Measurements from ENCODE around the gene MZF1. TPM values are rescaled to one million over a fixed set of nuclear protein-coding genes. Genes with fewer than 3 reads are reported as not detected.

Gene MZF1
- total and polyA plus RNA-seq, 2 donors: 9.0 to 24.7 TPM

DNA sequence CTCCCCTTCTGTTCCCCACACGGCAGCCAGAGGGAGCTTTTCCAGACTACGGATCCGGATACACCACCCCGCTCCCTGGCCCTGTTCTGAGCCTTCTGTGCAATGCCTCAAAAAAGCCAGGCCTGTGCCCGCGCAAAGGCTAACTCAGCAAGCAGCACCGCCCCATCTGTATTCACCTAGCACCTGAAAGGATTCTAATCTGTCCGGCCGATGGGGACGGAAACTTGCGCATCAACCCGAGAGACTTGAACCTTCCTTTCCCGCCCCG, 54.1 kb downstream of the MZF1 start:
- peak in 4 of 9 donors; percentile 50 to 80 (median 60) for DNase-seq (ENCODE audit: low read depth in 6 of 9, low spot score in 9 of 9)
- Histone ChIP-seq H3K4me3 (ENCODE audit: low read length in 2 of 2) (peak overlapping the region; percentile 62 to 69), H3K9me3 (ENCODE audit: control insufficient read depth in 2 of 2, insufficient read depth in 1 of 2, low read length in 1 of 2) (peaks cover 2 to 4% of the 10 kb centered on the region in 2 donors), H3K36me3 (ENCODE audit: control insufficient read depth in 2 of 2, insufficient read depth in 2 of 2, low read length in 1 of 2) (peaks cover 18 to 21% of the 10 kb centered on the region in 2 donors), H3K27me3 (ENCODE audit: control insufficient read depth in 2 of 2, insufficient read depth in 1 of 2, low read length in 1 of 2) (no peaks in the 10 kb centered on the region), H3K4me1 (ENCODE audit: control insufficient read depth in 2 of 2, insufficient read depth in 2 of 2, low read length in 2 of 2) (peaks cover 12 to 30% of the 10 kb centered on the region in 2 donors), H3K27ac (ENCODE audit: low read depth in 1 of 2, low read length in 1 of 2) (peak overlapping the region; percentile 96 to 97)
- WGBS: under 1% methylated on average over 14 of the region's 14 CpGs

DNA sequence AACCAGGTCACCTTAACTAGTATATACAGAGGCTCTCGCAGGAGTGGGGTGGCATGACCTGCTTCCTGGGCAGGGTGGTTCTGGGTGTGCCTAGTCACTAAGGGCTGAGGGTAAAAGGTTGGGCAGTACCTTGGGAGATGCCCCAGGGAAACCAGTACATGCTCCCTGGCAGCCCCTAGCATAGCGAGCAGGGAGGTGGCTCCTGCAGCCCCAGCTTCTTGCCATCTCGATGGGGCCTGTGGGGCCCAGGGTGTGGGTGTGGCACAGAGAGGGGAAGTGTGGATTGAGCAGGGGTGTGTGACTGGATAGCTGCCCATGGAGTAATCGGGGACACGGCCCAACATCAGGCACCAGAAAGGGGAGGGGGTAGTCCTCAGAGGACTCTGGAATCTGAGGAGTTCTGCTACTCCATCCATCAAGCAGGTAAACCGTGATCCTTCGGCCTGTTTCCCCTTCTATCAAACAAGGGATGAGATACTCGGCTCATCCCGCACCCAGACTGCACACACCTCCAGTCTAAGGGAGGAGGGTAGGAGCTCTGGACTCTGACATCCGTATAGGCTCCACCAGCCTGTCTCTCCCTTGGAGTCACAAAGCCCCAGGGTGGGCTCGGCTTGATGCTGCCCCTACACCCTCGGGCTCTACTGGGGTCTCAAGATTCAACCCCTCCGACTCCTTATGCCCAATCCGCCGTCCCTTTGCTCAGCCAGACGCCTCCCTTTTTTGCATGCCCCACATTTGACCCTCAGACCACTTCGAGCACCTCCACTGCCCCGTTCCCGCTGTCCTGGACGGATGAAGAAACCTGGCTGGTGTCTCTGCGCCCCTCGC, 54.7 kb downstream of the MZF1 start:
- Histone ChIP-seq H3K4me3 (ENCODE audit: low read length in 2 of 2) (peak overlapping the region; percentile 62 to 69), H3K27me3 (ENCODE audit: control insufficient read depth in 2 of 2, insufficient read depth in 1 of 2, low read length in 1 of 2) (no peaks in the 10 kb centered on the region), H3K9me3 (ENCODE audit: control insufficient read depth in 2 of 2, insufficient read depth in 1 of 2, low read length in 1 of 2) (peaks cover 2 to 4% of the 10 kb centered on the region in 2 donors), H3K36me3 (ENCODE audit: control insufficient read depth in 2 of 2, insufficient read depth in 2 of 2, low read length in 1 of 2) (peaks cover 18 to 21% of the 10 kb centered on the region in 2 donors), H3K4me1 (ENCODE audit: control insufficient read depth in 2 of 2, insufficient read depth in 2 of 2, low read length in 2 of 2) (peaks cover 16 to 34% of the 10 kb centered on the region in 2 donors), H3K27ac (ENCODE audit: low read depth in 1 of 2, low read length in 1 of 2) (peak overlapping the region; percentile 96 to 97)
- peak in 1 of 9 donors; percentile 23 for DNase-seq (ENCODE audit: low read depth in 6 of 9, low spot score in 9 of 9)
- 16% methylated on average over 22 of the region's 22 CpGs for WGBS

DNA sequence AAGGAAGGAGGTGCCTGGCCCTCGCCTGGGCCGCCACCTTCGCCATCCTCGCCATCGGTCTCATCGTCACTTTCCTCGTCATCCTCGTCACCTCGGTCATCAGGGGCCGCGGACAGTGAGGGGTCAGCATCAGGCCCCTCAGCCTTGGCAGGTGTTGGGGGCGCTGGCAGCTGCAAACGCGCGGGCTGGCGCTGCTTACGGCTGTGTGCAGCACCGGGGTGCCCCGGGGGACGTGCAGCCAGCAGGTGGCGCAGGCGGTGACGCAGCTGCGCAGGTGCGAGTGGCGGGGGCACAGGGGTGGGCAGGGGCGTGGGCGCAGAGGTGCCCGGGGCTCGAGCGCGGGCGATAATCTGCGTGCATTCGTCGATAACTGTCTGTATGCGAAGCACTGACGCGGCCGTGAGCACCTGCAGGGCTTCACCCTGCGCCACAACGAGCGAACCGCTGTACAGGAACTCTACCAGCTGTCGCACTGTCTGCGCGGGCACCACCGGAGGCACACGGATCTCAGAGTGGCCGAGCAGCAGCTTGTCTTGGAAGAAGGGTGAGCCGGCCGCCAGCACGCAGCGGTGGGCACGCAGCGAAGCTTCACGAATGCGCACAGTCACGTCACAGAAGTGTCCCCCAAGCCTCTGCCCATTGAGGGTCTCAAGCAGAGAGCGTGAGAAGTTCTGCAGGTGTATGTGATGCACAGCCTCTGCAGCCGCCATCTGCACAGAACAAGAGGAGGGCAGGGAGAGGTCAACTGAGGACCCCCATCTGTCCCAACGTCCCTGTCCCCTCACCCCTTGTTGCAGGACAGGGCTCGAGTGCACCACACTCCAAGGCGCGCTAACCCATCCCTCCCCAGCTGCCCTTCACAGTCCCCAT, 55.9 kb downstream of the MZF1 start:
- 97% methylated on average over 65 of the region's 65 CpGs for WGBS
- Histone ChIP-seq H3K4me3 (ENCODE audit: low read length in 2 of 2) (no peak overlapping the region), H3K4me1 (ENCODE audit: control insufficient read depth in 2 of 2, insufficient read depth in 2 of 2, low read length in 2 of 2) (peaks cover 17 to 35% of the 10 kb centered on the region in 2 donors), H3K36me3 (ENCODE audit: control insufficient read depth in 2 of 2, insufficient read depth in 2 of 2, low read length in 1 of 2) (peaks cover 18 to 21% of the 10 kb centered on the region in 2 donors), H3K9me3 (ENCODE audit: control insufficient read depth in 2 of 2, insufficient read depth in 1 of 2, low read length in 1 of 2) (peaks cover 2 to 4% of the 10 kb centered on the region in 2 donors), H3K27me3 (ENCODE audit: control insufficient read depth in 2 of 2, insufficient read depth in 1 of 2, low read length in 1 of 2) (no peaks in the 10 kb centered on the region), H3K27ac (ENCODE audit: low read depth in 1 of 2, low read length in 1 of 2) (no peak overlapping the region)
- DNase-seq (ENCODE audit: low read depth in 6 of 9, low spot score in 9 of 9): no peak

DNA sequence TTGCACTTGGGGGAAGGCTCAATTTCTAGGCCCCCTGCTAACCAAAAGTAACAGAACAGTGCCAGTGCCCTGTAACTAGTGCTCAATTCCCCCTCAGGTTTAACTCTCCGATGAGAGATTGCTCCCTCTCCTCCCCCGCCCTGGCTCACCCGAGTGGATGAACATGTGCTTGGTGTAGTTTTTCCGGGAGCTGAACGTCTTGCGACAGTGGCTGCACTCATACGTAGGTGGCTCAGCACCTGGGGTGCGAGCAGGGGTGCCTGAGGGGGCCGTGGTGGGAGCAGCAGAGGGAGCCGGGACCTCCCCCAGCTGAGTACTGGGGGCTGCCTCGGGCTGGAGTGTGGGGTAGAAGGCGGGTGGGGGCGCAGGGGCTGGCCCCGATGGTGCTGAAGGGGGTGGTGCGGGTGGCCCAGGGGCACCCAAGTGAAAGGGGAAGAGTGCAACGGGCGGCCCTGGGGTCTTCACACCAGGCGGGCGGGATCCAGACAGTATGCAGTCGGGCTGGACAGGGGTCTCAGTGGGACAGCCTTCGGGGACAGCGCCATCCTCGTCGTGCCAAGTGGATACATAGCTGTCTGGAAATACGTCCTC, 56.8 kb downstream of the MZF1 start:
- WGBS: 97% methylated on average over 25 of the region's 25 CpGs
- H3K4me1 ChIP-seq (ENCODE audit: control insufficient read depth in 2 of 2, insufficient read depth in 2 of 2, low read length in 2 of 2): peaks cover 17 to 35% of the 10 kb centered on the region in 2 donors
- peaks cover 18 to 21% of the 10 kb centered on the region in 2 donors for H3K36me3 ChIP-seq (ENCODE audit: control insufficient read depth in 2 of 2, insufficient read depth in 2 of 2, low read length in 1 of 2)
- H3K9me3 ChIP-seq (ENCODE audit: control insufficient read depth in 2 of 2, insufficient read depth in 1 of 2, low read length in 1 of 2): peaks cover 2 to 4% of the 10 kb centered on the region in 2 donors
- no peak for DNase-seq (ENCODE audit: low read depth in 6 of 9, low spot score in 9 of 9)
- no peak overlapping the region for H3K27ac ChIP-seq (ENCODE audit: low read depth in 1 of 2, low read length in 1 of 2)
- H3K27me3 ChIP-seq (ENCODE audit: control insufficient read depth in 2 of 2, insufficient read depth in 1 of 2, low read length in 1 of 2): no peaks in the 10 kb centered on the region
- H3K4me3 ChIP-seq (ENCODE audit: low read length in 2 of 2): no peak overlapping the region

DNA sequence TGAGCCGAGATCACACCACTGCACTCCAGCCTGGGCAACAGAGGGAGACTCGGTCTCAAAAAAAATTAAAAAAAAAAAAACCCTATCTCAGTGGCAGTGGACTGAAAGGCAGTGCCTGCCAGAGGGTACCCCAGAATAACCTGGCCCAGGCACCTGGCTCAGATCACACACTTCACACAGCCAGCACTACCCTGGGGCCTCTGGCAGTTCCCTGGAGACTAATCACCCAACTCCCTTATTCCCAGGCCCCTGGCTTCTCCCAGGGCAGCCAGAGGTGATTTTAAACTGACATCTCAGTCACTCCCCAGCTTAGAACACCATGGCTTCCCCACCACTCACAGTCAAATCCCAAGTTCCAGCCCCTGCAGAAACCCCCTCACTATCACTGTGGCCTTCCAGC, 57.9 kb downstream of the MZF1 start:
- no peak for DNase-seq (ENCODE audit: low read depth in 6 of 9, low spot score in 9 of 9)
- Histone ChIP-seq H3K9me3 (ENCODE audit: control insufficient read depth in 2 of 2, insufficient read depth in 1 of 2, low read length in 1 of 2) (peaks cover 2 to 4% of the 10 kb centered on the region in 2 donors), H3K27ac (ENCODE audit: low read depth in 1 of 2, low read length in 1 of 2) (no peak overlapping the region), H3K4me3 (ENCODE audit: low read length in 2 of 2) (no peak overlapping the region), H3K27me3 (ENCODE audit: control insufficient read depth in 2 of 2, insufficient read depth in 1 of 2, low read length in 1 of 2) (no peaks in the 10 kb centered on the region), H3K4me1 (ENCODE audit: control insufficient read depth in 2 of 2, insufficient read depth in 2 of 2, low read length in 2 of 2) (peaks cover 17 to 30% of the 10 kb centered on the region in 2 donors), H3K36me3 (ENCODE audit: control insufficient read depth in 2 of 2, insufficient read depth in 2 of 2, low read length in 1 of 2) (peaks cover 18 to 21% of the 10 kb centered on the region in 2 donors)
- 98% methylated on average over 2 of the region's 2 CpGs for WGBS

DNA sequence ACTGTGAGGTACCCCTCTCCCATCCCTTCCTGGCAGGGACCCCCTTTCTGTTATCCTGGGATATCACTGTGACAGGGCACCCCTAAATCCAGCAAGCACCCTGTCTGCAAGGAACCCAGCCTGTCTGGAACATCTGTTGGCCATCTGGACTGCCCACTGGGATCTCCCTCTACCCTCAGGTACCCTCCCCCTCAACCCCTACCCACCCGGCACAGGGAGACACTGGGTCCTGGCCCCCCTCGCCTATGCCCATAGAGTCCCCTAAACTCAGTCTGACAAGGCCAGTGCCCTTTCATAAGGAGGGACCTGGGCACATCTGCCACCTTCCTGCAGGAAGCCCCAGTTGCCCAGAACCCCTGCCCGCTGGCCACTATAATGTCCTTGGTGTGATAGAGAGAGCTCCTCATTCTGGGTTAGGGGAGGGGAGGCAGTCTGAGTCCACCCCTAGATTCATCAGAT, 58.5 kb downstream of the MZF1 start:
- Histone ChIP-seq H3K9me3 (ENCODE audit: control insufficient read depth in 2 of 2, insufficient read depth in 1 of 2, low read length in 1 of 2) (peaks cover 2 to 4% of the 10 kb centered on the region in 2 donors), H3K4me1 (ENCODE audit: control insufficient read depth in 2 of 2, insufficient read depth in 2 of 2, low read length in 2 of 2) (peaks cover 17 to 26% of the 10 kb centered on the region in 2 donors), H3K27ac (ENCODE audit: low read depth in 1 of 2, low read length in 1 of 2) (no peak overlapping the region), H3K27me3 (ENCODE audit: control insufficient read depth in 2 of 2, insufficient read depth in 1 of 2, low read length in 1 of 2) (no peaks in the 10 kb centered on the region), H3K4me3 (ENCODE audit: low read length in 2 of 2) (peak overlapping the region in 1 of 2 donors; percentile 42), H3K36me3 (ENCODE audit: control insufficient read depth in 2 of 2, insufficient read depth in 2 of 2, low read length in 1 of 2) (peaks cover 18 to 21% of the 10 kb centered on the region in 2 donors)
- DNase-seq (ENCODE audit: low read depth in 6 of 9, low spot score in 9 of 9): no peak
- WGBS: 85% methylated on average over 3 of the region's 3 CpGs

DNA sequence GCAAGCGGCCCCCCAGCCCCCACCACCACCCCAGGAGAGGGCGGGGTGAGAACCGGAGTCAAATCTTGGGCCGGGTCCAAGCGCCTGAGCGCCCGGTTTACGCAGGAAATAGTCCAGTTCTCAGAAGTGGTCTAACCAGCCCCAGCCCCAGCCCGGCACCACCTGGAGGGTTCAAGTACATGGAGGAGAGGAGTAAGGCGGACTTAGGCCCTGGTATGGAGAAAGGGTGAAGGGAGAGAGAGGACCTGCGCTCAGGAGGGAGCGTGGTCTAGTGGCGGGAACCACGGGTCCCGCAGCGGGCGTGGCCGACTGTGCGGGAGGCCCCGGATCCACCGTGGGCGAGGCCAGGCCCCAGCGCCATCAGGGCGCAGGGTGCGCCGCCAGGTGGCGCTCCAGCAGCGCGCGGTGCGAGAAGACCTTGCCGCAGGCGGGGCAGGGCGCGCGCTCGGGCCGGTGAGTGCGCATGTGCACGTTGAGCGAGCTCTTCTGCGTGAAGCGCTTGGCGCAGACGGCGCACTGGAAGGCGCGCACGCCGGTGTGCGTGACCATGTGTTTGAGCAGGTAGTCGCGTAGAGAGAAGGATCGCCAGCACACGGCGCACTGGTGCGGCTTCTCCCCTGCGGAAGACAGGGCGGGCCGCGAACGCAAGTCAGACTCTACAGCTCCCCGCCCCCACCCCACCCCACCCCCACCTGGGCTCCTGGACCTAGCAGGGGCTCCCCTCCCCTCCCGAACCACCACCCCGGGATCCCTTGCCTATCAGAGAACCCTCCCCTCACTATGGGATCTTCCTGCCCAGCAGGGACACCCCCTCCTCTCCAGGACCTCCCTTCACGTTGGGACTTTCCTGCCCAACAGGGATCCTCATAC, 59.2 kb downstream of the MZF1 start:
- DNase-seq (ENCODE audit: low read depth in 6 of 9, low spot score in 9 of 9): peak; percentile 76 to 98 (median 90)
- WGBS: 9% methylated on average over 66 of the region's 66 CpGs
- peak overlapping the region; percentile 42 to 48 for H3K4me3 ChIP-seq (ENCODE audit: low read length in 2 of 2)
- H3K27ac ChIP-seq (ENCODE audit: low read depth in 1 of 2, low read length in 1 of 2): peak overlapping the region; percentile 6 to 55
- peaks cover 2 to 4% of the 10 kb centered on the region in 2 donors for H3K9me3 ChIP-seq (ENCODE audit: control insufficient read depth in 2 of 2, insufficient read depth in 1 of 2, low read length in 1 of 2)
- peaks cover 18 to 21% of the 10 kb centered on the region in 2 donors for H3K36me3 ChIP-seq (ENCODE audit: control insufficient read depth in 2 of 2, insufficient read depth in 2 of 2, low read length in 1 of 2)
- no peaks in the 10 kb centered on the region for H3K27me3 ChIP-seq (ENCODE audit: control insufficient read depth in 2 of 2, insufficient read depth in 1 of 2, low read length in 1 of 2)
- H3K4me1 ChIP-seq (ENCODE audit: control insufficient read depth in 2 of 2, insufficient read depth in 2 of 2, low read length in 2 of 2): peaks cover 17 to 25% of the 10 kb centered on the region in 2 donors

DNA sequence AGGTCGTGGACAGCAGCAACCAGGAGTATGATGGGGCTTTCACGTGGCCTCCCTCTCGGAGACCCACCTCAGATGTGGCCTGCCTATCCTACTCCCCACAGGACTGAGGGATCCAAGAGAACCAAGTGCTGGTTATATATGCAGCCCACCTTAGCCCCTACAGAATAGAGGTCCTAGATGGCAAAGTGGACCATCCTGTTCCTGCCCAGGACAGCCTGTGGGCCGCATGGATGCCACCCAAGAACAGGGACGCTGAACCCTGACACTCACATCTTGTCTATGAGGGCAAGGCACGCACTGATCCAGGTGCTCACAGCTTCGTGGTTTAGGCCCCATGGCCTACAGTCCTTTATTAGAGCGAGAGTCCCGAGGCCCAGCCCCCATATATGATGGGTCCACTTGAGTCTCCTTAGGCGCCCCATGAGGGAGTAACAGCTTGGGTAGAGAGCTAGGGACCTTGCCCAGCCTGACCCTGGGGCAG, 59.9 kb downstream of the MZF1 start:
- peaks cover 11 to 18% of the 10 kb centered on the region in 2 donors for H3K4me1 ChIP-seq (ENCODE audit: control insufficient read depth in 2 of 2, insufficient read depth in 2 of 2, low read length in 2 of 2)
- peaks cover 2 to 3% of the 10 kb centered on the region in 2 donors for H3K9me3 ChIP-seq (ENCODE audit: control insufficient read depth in 2 of 2, insufficient read depth in 1 of 2, low read length in 1 of 2)
- no peaks in the 10 kb centered on the region for H3K27me3 ChIP-seq (ENCODE audit: control insufficient read depth in 2 of 2, insufficient read depth in 1 of 2, low read length in 1 of 2)
- DNase-seq (ENCODE audit: low read depth in 6 of 9, low spot score in 9 of 9): no peak
- peaks cover 18 to 21% of the 10 kb centered on the region in 2 donors for H3K36me3 ChIP-seq (ENCODE audit: control insufficient read depth in 2 of 2, insufficient read depth in 2 of 2, low read length in 1 of 2)
- H3K4me3 ChIP-seq (ENCODE audit: low read length in 2 of 2): no peak overlapping the region
- H3K27ac ChIP-seq (ENCODE audit: low read depth in 1 of 2, low read length in 1 of 2): peak overlapping the region in 1 of 2 donors; percentile 55
- WGBS: 95% methylated on average over 10 of the region's 10 CpGs
